CD4-positive, alpha-beta T cell treated with Interleukin-15 for 4 hours (primary cell): ENCODE data around the gene RRP36.

Source experiments
- DNase-seq: peaks from one replicate; pipeline ENCODE4 v3.0.0-alpha.2; 2020; ENCODE audit warnings: low spot score

RRP36 gene

DNA sequence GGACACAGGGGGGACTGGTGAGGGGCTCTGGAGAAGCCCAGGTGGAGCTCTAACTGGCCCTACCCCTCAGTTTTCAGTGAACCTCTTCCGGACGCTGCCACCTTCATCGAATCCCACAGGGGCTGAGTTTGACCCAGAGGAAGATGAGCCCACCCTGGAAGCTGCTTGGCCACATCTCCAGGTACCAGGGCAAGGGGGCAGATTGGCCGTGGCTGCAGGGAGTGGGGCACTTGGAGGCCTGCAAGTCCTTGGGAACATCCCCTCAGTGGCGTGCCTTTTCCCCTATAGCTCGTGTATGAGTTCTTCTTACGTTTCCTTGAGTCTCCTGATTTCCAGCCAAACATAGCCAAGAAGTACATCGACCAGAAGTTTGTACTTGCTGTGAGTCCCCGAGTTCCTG, 14.3 kb upstream of the RRP36 start:
- DNase-seq: no peak

DNA sequence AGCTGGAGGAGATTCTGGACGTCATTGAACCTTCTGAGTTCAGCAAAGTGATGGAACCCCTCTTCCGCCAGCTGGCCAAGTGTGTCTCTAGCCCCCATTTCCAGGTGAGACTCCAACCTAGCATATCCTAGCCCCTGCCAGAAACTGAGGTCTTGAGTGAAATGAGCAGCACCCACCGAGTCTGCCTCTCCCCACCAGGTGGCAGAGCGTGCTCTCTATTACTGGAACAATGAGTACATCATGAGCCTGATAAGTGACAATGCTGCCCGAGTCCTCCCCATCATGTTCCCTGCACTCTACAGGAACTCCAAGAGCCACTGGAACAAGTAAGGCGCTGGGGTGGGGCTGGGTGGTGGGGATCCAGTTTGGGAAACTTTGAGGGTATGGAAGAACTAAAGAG, 12.3 kb upstream of the RRP36 start:
- peak; percentile 34 for DNase-seq

DNA sequence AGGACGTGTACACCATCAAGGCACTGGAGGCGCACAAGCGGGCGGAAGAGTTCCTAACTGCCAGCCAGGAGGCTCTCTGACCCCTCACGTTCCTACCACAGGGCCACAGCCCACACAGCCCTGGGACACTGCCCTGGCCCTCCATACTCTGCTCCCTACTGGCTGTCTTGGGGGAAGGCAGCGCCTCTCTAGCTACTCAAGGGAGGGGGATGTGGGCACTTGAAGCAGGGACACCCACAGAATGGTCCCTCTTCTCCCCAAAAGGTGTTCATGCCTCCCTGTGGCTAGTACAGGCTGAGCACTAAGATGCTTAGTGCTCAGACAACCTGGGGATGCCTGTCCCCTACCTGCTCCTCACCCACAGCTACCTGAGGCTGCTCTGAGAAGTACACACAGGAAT, 10.2 kb upstream of the RRP36 start:
- DNase-seq: no peak

DNA sequence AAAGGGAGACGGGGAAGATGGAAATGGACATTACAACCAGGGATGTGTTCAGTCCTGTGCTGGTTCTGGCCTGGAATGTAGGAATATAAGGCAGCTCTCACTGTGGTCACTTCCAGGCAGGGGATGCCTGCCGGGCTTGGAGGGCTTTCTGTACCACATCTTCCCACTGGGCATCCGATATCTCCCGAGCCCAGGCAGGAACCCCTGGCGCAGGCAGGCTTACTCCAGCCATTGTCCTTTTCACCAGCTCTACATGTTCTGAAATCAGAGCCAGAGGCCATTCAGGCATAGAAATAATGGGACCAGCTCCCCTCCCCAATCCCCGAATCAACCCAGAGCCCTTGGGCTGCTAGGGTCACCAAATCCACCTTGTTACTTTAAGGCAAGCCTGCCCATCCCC, 9.1 kb upstream of the RRP36 start:
- DNase-seq: no peak

DNA sequence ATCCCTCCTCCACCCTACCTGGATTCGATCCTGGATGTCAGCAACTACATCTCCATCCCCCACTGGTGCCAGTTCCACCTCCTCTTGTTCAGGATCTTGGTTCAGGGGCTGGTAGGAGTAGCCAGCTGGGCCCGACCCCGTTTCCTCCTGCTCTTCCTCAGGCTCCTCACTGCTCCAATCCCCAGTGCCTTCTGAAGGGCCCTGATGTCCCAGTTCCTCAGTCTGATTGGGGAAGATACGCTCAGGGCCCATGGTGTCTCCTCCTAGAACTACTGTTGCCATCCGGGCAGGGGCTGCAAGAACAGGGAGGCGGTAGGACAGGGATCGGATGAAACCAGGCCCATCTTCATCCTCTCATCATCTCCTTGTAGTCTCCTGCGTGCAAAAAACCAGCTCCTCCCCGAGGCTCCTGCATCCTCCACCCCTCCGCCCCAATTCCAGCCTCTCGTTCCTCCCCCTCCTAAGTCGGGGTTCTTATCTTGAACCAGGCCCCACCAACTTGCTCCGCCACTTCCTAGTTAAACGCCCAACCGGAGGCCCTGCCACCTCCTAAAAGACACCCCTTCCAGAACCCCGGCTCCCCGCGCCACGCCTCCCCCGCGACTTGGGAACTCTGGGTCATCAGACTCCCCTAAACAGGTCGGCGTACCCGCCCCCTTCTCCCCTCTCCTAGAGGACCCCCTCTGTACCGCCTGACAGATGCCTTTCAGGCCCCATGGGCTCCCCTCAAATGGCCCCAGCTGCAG, 8.2 kb upstream of the RRP36 start:
- DNase-seq: no peak

DNA sequence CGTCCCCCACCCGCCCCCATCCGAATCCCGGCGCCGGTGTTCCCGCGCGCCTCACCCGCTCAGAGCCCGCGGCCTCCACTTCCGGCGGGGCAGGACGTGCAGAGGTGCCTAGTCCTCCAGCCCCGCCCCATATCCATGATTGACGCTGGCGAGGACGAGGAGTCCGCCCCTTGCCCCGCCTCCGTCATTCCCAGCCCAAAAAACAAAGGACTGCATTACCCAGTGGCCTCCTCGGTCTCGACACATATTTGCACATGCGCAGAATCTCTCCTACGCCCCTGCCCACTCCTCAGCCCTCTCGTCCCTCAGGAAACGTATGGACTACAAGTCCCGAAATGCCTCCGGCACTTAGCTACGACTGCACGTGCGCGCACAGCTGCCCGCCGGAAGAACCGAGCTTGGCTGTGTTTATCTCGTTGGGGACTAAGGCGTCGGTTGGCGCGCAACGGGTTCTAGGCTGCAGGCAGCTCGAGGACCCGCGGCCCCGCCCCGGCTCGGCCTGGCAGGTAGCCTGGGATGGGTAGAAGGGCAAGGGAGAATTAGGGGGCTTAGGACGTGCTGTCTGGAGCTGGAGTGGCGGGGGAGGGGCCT, 7.5 kb upstream of the RRP36 start, which contains the start of the genes KLHDC3 and MEA1:
Gene KLHDC3, plus strand, starts transcription at position 407 of the 591 bp plus-strand sequence. CDS start 2,944 bp downstream, outside the sequence.
Gene MEA1, minus strand, starts transcription at position 104 of the 591 bp plus-strand sequence. CDS start 133 bp downstream, outside the sequence.
- peak; percentile 100 for DNase-seq

DNA sequence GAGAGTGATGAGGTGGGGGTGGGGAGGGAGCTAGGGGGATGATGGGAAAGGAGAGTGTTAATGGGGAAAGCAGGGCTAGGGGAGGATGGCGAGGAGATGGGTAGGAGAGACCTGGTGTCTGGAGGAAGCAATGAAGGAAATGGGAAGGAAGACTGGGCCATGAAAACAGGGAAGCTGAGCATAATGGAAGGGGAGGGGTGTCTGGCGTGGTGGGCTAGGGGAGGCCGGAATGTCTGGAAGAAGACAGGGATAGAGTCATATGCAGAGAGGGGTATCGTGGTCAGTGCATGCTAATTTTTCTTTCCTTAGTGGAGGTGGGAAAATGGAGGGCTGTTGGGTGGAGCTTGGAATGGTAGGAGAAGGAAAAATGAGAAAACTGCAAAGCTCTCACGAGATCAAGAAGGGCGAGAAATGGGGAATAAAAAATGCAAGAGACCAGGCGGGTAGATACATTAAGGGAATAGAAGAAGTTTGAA, 7.0 kb upstream of the RRP36 start:
- no peak for DNase-seq

DNA sequence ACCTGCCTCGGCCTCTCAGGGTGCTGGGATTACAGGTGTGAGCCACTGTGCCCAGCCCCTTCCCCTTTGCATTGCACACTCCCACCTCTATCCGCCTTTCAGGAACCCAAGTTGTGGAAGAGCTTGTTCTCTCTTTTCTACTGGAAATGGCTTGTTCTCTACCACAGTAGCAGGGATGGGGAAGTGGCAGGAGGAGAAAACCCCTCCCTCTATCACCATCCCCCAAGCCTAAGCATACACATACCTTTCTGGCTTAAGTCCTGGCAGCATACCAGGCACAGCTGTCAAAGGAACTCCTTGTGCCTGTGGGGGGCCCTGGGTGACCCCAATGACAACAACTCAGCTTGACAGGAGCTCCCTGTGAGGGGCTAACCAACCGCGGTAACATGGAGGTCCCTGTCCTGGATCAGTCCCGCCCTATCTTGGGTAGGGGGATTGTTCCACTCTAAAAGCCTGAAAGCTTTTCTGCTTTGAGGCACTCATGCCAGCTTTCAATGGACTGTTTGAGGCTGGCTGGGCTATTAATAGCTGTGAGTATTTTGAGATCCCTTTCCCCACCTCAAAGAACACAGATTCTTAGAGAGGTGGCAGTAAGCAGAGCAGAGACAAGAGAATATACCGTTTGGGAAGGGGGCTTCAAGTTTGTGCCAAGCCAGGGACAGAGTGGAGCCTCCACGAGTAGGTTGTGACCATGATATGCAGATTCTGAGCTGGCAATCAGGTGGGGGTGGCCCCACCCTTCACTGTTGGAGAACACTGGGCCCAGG, 5.1 kb upstream of the RRP36 start:
- DNase-seq: no peak

DNA sequence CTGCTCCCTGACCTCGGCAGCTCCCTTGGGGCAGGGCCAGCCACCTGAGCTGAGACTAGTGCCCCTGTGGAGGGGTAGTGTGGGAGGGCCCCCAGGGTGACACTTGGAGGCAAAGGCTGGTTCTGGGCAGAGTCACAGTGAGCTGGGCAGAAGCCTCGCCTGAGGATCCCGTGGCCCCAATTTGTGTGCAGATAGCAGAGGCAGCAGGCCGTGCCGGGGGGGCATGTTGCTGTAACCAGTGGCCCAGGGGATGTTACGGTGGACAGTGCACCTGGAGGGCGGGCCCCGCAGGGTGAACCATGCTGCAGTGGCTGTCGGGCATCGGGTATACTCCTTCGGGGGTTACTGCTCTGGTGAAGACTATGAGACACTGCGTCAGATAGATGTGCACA, 4.5 kb upstream of the RRP36 start:
- no peak for DNase-seq

DNA sequence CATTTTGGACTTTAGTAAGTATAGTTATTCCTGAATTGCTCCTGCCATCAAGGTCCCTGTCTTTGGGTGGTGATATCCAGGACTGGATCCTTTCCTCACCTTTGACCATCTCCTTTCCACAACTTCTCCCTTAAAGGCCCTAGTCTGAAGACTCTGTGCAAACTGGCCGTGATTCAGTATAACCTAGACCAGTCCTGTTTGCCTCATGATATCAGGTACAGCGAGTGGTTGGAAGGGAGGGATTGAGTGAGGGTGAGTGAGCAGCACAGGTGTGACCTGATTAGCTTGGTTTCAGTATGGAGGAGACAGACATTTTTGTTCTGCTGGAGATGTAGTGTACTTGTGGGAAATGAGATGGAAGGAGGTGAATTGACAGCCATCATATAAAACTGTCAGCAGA, 2.3 kb upstream of the RRP36 start:
- DNase-seq: no peak

DNA sequence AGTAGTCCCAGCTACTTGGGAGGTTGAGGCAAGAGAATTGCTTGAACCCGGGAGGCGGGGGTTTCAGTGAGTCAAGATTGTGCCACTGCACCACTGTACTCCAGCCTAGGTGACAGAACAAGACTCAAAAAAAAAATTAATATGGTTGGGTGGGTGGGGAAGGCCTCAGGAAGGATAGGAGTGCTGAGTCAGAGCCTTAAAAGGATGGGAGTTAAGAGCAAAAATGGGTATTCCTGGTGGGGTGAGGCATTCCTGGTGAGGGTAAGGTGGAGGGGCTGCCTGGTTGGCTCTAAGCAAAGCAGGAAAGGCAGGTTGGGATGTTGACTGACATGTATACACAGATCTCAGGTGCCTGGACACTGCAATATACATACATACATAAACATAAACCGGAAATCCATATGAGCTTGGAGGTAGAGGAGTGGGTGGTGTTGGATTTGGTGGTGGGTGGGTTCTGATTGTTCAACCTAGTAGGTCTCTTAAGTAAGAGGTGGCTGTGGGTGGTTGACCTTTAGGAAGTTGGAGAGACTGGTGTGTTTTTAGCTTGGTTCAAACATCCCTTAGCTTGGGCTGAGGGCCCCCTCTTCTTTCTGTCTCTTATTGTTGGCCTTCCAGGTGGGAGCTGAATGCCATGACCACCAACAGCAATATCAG, 1.2 kb upstream of the RRP36 start:
- DNase-seq: no peak

DNA sequence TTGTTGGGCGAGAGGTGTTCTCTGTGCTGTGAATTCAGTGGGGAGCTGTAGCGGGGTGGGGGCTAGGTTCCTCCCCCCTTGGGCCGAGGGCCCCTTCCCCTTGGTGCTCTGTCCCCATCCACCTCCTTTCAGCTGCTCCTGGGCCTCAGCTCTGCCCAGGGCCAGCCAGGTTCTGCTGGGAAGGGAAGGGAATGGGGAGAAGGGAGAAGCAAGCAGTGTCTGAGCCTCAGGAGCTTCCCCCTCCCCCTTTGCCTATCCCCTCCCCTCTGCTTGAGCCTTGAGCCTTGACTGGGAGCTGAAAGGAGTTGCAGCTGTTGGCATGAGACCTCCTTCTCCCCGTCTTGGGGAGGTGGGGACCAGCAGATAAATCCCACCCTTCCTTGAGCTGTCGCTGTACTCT, 576 bp upstream of the RRP36 start:
- no peak for DNase-seq

DNA sequence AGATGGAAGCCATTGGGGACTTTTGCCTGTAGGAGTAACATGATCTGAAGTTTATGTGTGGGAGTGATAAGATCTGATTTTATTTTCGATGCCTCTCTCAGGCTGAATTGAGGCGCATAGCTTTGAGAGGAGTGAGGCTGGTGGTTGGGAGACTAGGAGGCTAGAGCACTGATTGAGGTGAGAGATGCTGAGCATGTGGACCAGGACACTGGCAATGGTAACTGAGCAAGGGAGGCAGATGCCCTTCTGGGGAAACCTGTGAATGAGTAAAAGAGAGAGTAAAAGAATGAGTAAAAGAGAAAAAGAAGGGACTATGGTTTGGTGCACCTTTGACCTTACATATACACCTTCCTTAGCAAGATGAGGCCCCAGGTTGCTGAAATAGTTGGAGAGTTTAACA, 3.0 kb downstream of the RRP36 start:
- DNase-seq: no peak

DNA sequence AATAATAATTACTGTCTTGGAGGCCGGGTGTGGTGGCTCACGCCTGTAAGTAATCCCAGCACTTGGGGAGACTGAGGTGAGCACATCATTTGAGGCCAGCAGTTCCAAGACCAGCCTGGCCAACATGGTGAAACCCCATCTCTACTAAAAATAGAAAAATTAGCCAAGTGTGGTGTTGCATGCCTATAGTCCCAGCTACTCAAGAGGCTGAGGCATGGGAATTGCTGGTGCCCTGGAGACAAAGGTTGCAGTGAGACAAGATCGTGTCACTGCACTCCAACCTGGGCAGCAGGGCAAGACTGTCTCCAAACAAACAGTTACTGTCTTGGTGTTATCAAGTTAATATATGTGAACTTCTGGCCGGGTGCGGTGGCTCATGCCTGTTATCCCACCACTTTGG, 4.9 kb downstream of the RRP36 start:
- no peak for DNase-seq

DNA sequence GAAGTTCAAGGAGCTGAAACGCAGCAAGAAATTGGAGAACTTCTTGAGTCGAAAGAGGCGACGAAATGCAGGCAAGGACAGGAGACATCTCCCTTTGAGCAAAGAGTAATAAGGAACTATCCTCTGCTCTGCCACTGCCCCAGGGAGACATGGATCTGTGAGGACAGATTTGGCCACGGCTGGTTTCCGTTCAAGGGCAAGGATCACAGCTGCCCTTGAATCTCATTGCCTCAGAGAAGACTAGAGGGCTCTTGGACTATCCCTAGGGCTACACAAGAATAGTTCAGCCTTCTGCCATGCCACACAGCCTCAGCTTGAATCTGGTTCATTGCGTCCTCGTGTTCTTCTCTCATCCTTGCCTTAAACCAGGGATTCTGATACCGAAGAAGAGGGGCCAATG, 7.7 kb downstream of the RRP36 start:
- no peak for DNase-seq

DNA sequence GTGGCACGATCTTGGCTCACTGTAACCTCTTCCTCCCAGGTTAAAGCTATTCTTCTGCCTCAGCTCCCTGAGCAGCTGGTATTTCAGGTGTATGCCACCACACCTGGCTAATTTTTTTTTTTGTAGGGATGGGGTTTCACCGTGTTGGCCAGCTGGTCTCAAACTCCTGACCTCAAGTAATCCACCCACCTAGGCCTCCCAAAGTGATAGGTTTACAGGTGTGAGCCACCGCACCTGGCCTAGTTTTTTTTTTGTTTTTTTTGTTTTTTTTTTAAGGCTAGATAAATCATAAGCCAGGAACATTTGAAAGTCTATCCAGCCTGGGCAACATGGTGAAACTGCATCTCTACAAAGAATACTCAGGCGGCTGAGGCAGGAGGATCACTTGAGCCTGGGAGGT, 10.9 kb downstream of the RRP36 start:
- DNase-seq: no peak

DNA sequence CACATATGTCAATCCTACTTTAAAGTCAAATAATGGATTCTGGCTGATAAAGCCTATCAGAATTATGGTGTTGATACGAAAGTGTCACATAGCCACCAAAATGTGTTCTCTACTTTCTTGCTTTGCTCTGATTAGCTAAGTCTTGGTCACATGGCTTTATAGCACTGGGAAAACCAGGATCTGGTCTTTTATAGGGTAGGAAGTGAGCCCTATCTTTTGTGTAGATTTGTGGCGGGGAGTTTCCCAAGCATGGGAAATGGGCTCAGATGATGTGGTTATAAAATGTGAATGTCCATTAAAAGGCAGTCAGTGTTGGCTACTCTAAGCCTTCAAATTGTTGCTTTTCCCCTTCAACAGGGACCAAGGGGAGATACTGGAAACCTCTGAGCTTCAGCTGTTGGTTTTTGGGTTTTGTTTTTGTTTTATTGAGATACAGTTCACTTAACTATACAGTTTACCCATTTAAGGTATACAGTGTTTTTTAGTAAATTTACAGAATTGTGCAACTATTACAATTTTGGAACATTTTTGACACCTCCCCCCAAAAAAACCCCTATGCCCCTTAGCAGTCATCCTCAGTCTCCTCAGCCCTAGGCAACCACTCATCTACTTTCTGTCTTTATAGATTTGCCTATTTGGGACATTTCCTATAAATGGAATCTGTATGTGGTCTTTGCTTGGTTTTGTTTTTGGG, 12.2 kb downstream of the RRP36 start:
- DNase-seq: no peak

DNA sequence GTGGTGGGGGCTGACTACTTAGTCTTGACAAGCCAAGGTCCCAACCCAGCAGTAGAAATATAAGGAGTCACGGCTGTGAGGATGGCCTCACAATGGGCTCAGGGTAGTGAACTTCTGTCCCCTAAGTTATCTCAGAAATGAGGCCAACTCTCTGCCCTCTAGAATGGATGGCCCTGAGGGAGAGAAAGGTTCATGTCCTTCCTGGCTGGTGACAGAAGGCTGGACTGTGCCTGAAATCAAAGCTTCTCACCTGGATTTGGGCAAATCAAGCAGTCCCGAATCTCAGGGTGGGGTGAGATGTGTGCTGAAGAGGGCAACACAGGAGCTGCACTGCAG, 12.7 kb downstream of the RRP36 start:
- no peak for DNase-seq

DNA sequence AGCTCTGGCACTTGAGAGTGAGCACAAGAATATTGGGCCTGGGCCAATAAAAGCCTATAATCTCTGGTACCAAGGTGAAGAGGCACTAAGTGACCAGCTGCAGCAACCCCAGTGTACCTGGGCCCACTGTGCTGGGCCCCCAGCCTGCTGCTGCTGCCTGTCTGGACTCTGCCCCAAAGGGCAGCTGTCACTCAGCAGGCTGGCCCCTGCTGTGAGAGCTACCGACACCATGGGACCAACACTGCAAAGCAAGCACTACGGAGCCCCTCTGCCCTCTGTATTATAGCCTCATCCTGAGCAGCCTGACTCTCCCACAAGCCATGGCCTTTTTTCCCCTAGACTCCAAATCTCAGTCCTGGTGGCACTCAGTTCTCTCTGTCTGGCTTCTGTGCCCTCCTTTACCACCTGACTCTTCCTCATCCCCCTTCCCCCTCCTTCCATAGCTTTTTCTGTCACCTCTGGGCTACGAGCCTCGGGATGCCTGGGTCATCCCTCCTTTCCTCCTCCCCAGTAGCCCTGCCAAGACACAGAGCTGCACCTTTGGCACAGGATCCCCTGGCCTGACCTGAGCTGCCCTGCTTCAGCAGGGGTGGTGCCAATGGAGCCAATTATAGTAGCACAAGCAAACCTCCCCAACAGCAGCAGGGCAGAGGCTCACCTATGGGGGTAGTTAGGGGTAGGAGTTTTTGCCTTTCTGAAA, 14.2 kb downstream of the RRP36 start:
- no peak for DNase-seq

DNA sequence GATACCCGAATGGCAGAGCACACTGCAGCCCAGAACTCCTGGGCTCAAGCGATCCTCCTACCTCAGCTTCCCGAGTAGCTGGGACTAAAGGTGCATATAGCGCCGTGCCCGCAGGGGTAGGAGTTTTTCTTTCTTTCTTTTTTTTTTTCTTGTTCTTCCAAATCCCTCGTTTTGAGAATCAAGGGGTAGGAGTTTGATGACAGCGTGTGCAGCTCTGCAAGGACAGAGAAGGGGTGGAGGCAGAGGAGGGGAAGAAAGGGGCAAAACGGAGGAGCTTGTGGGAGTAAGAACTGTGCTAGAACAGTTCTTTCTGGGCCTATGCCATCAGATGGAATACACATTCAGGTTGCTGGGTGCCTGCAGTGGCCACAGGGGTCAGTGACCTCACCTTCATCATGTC, 15.3 kb downstream of the RRP36 start:
- DNase-seq: no peak

DNA sequence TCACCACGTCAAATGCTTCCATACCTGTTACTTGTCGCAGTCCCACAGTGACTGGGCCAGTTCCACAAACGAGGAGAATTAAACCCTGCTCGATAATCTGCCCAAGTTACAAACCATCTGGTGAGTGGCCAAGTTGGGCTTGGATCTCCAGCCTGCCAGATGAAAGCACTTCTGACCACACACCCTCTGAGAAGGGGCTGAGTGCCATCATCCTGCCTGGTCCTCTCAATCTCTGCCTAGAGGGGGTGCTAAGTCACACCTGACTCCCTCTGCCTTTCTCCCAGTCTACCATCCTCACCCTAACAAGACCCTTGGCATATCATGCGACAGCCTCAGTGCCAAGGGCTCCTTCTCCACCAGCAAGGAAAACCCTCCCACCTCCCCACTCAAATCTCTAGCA, 15.8 kb downstream of the RRP36 start:
- no peak for DNase-seq
